Stimulated activated CD8-positive, alpha-beta memory T cell treated with anti-CD3 and anti-CD28 coated beads, Interleukin-15, amount 100 ng/mL, for 48 hours (primary cell): ENCODE measurements around the gene GSPT1.
"Not testable (repeated sequence)": the region's sequence is repeated elsewhere in the genome, so short reads cannot be mapped to it uniquely, and the experiment has no call there.

Experiments
- DNase-seq, 2 donors: peaks; one replicate each; pipeline ENCODE4 v3.0.0-alpha.2; 2020; ENCODE audit warnings: low read depth in 2 of 2

GSPT1 gene

GRCh38 chr16:11915644-11916523, at the start of gene GSPT1:
Gene GSPT1, minus strand, starts transcription at chr16:11915956. Its CDS starts 236 bp downstream, at chr16:11915720.
- DNase-seq, result peak; percentile 99 to 100

GRCh38 chr16:11964761-11965551, 49.2 kb upstream of the GSPT1 start, which contains the start of gene TNFRSF17:
Gene TNFRSF17, plus strand, starts transcription at chr16:11965210. Its CDS starts 115 bp downstream, at chr16:11965325.
- DNase-seq, result no peak

- no peak for DNase-seq
These were observed 48.0 kb upstream of the GSPT1 start for GRCh38 chr16:11963706-11964105.

GRCh38 chr16:11962978-11963377, 47.2 kb upstream of the GSPT1 start:
- DNase-seq, result not testable (repeated sequence)

DNA sequence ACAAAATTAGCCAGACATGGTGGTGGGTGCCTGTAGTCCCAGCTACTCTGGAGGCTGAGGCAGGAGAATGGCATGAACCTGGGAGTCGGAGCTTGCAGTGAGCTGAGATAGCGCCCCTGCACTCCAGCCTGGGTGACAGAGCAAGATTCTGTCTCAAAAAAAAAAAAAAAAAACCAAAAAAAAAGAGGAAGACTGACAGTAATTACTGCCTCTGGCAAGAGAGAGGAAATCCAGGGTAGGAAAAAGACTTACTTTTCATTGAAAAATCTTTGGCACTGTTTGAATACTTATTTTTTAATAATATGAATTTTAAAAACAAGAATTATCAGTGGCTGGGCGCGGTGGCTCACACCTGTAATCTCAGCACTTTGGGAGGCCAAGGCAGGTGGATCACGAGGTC, 46.7 kb upstream of the GSPT1 start:
- not testable (repeated sequence) for DNase-seq

- DNase-seq, result no peak
These were observed 42.0 kb upstream of the GSPT1 start for GRCh38 chr16:11957591-11958395.

DNA sequence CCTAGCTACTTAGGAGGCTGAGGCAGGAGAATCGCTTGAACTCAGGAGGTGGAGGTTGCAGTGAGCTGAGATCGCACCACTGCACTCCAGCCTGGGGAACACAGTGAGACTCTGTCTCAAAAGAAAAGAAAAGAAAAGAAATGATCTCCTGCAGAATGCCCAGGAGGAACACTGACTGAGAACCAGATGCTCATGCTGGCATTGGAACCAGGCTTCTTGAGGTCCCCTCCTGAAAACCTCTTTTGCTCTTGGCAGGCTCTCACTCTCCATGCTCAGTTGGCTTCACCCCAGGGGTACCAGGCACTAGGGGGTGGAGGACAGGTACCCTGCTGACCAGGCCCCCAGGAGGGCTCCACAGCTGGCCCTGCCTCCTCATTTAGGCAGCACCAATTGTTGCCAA, 40.8 kb upstream of the GSPT1 start:
- DNase-seq, result no peak

DNA sequence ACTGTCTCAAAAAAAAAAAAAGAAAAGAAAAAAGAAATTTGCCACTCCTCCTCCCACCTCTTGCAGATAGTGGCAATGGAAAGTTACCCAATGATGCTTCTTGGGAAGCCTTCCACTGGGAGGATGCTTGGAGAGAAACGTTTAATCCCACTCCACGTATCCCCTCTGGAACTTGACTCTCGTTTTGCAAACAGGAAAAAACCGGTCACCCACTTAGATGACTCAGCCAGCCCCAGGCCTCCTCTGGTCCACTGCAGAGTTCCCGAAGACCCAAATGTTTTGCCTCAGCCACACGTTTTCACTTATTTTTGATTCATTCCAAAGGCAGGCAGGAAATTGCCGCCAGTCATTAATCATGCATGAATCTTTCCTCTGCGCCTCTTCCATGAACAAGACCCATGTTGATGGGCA, 40.0 kb upstream of the GSPT1 start:
- no peak for DNase-seq

- not testable (repeated sequence) for DNase-seq
These were observed 37.8 kb upstream of the GSPT1 start for GRCh38 chr16:11953576-11953975.

DNA sequence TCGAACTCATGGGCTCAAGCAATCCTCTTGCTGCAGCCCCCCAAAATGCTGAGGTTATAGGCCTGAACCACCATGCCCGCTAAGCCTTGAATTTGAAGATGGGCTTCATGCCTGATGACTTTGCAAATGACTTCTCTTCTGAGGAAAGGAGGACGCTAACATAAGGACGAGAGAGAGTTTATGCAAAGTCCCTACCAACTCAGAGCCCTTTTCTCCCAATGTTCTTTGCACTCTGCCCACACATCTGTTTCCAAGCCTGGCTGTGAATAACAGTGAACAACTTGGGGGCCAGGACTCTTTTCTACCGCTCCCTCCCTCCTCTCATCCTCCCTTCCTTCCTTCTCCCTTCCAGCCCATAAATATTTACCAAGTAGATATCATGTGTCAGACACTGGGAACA, 34.6 kb upstream of the GSPT1 start:
- no peak for DNase-seq

DNA sequence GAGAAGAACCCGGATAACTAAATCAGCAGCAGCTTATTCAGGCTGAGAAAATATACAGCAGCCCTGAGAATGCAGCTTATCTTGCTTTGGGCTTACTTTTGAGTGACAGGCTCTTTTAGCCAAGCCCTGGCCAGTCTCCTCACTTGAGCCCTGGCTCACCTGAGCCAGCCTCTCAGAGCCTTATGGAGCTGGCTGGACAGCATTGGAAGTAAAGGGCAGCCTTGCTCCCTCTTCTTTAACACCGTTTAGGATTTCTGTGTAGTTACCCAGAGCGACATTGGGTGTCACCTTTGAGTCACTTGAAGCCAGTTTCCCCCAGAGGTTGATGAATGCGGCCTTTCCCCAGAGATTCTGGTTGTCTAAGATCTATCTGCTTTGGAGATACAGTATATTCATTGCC, 33.8 kb upstream of the GSPT1 start:
- no peak for DNase-seq

- DNase-seq, result no peak
These were observed 33.1 kb upstream of the GSPT1 start for GRCh38 chr16:11948819-11949218.

GRCh38 chr16:11946433-11946832, 30.7 kb upstream of the GSPT1 start:
- DNase-seq, result no peak

DNA sequence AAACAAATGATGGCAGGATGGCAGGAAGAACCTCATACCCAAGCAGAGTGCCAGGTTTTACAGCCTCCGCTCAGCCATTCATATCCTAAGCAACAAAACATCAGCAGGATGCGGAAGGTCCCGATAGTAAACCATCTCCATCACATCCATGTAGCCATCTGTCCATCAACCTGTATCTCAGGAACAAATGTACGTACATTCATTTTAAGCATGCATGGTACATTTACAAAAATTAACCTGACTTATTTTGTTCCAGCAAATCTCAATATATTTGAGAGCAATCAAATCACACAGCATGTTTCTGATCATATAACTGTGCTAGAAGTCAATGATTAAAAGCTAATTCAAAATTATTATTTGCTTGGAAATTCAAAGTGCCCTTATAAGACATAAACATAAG, 26.2 kb upstream of the GSPT1 start, which contains the start of gene NPIPB2:
Gene NPIPB2, minus strand, starts transcription at position 101 of the 400 bp plus-strand sequence. Its CDS starts 0 bp downstream, at position 101.
- not testable (repeated sequence) for DNase-seq

- not testable (repeated sequence) for DNase-seq
These were observed 11.6 kb upstream of the GSPT1 start for GRCh38 chr16:11927350-11927749.

GRCh38 chr16:11924046-11924445, 8.3 kb upstream of the GSPT1 start:
- not testable (repeated sequence) for DNase-seq

GRCh38 chr16:11916524-11917285, 949 bp upstream of the GSPT1 start:
- no peak for DNase-seq

DNA sequence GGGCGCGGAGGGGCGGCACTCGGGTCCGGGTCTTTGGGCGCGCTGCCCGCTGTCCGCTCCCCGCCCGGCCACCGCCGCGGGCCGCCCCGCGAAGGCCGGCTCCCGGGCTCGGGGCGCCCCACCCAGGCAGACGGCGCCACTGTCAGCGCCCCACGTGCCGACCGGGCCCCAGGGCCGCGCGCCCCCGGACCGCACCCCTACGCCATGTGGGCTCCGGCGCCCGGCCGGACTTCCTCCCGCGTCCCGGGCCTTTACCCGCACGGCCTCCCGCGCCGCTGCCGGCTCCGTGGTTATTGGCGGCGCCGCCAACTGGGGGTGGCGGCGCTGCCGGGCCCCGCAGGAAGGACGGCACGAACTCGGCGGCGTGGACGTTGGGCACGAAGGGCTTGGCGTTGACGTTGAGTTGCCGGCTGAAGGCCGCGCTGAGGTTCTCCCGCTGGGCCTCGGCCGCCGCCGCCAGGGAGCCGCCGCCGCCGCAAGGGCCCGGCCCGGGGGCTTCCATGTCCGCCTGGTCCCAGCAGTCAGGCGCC, 577 bp downstream of the GSPT1 start:
- DNase-seq, result peak; percentile 15 to 20

- no peak for DNase-seq
These were observed 1.3 kb downstream of the GSPT1 start for GRCh38 chr16:11914210-11915113.
